Epidermal melanocyte (primary cell): ENCODE measurements around the gene KLHDC8B.

ENCODE experiments used
- DNase-seq: peaks from one replicate; pipeline ENCODE4 v3.0.0; 2011; ENCODE audit warnings: low spot score; ENCODE audit not compliant: insufficient read length

Gene KLHDC8B

DNA sequence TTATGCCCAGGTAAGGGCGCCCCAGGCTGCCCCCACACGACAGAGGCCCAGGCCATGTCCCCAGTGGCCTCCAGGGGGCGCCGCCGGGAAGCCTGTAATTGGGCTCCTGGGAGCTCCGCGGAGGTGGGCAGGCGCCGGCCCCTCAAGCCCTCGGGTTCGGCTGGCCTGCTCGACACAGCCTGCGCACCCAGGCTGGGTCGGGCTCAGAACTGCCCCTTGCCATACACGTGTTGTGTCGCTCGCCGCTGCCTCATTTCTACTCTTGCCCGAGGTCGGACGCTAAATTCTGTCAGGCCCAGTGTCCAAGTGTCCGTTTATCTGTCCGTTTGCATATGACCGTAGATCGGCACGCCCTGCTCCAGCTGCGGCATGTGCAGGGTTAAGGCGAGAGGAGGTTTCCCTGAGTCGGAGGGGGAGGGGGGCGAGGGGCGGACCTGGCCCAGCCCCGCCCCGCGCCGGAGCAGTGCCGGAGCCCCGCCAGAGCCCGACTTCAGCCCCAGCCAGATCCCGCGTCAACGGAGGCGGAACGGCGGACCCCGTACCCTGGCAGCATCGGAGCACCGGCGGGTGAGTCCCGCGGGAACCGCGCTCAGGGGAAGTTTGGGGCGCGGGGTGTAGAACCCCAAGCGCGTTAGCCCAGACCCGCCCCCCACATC, at the start of gene KLHDC8B:
Gene KLHDC8B (plus strand): TSS at position 480 of the 656 bp plus-strand sequence. CDS start 1,172 bp downstream, outside the sequence.
- DNase-seq = peak; percentile 94

GRCh38 chr3:49122022-49122421, 49.4 kb upstream of the KLHDC8B start:
- DNase-seq = no peak

DNA sequence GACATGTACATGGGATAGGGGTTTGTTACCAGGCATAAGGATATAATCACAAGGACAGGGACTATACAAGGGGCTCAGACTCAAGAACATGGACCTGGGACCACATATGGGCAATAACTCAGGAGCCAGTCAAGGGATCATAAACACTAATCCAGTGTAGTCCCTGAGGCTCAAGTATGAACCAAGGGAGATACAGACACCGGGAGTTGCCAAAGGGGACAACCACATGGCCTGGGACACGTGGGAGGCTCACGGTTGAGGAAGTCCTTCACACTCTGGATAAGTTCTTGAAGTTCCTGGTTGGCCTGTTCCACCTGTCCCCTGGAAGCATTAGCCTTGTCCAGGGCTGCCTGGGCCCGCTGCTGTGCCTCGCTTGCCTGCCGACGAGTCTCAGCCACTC, 48.9 kb upstream of the KLHDC8B start:
- no peak for DNase-seq

- DNase-seq = no peak
These were observed 48.4 kb upstream of the KLHDC8B start for GRCh38 chr3:49122886-49123545.

DNA sequence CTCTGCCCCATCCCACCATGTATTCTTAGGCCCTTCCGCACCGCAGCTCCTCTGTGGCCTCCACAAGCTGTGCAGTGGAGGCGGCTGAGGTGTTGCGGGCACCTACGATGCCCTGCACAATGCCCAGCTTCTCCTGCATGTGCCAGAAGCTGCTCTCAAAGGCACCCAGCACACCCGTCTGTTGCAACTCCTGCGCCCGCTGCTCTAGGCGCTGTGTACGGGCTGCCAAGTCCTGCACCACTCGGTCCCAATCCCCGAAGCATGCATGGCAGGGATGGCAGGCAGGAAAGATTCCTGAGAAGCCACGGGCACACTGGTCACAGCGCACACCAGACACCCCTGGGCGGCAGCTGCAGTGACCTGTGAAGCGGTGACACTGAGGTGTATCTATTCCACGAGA, 47.7 kb upstream of the KLHDC8B start:
- no peak for DNase-seq

- no peak for DNase-seq
These were observed 47.2 kb upstream of the KLHDC8B start for GRCh38 chr3:49124203-49124602.

GRCh38 chr3:49124991-49125670, 46.3 kb upstream of the KLHDC8B start:
- no peak for DNase-seq

- no peak for DNase-seq
These were observed 40.4 kb upstream of the KLHDC8B start for GRCh38 chr3:49131040-49131439.

DNA sequence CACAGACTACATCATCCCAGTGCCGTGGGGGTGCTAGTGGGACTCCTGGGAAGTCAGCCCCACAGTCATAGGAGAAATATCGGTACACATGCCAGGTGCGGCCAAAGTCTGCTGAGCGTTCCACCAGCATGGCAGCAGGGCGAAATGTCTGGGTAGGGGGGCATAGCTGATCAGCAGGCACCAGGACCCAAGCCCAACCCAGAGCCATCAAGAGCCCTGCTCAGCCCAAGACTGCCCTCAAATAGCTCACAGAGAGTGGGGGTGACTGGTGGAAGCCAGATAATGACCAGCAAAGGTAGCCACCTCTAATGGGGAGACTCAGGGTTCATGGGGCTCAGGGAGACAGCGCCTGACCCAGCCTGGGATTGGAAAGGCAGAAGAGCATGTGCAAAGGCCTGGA, 39.8 kb upstream of the KLHDC8B start:
- DNase-seq = no peak

DNA sequence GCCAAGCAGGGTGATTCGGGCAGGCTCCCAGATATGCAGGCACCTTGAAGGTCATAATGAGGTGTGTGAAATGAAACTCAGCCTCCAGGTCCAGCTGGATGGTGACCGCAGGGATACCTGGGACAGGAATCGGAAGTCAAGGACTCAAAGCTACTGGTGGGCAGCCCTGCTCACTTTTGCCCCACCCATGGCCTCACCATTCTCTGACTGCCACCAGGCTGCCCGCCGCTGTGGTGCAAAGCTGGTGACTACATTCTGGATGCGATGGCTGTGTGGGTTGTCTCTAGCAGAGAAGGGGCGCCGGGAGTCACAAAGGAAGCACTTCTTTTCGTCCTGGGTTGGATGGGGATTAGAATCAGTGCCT, 39.3 kb upstream of the KLHDC8B start:
- DNase-seq = no peak

DNA sequence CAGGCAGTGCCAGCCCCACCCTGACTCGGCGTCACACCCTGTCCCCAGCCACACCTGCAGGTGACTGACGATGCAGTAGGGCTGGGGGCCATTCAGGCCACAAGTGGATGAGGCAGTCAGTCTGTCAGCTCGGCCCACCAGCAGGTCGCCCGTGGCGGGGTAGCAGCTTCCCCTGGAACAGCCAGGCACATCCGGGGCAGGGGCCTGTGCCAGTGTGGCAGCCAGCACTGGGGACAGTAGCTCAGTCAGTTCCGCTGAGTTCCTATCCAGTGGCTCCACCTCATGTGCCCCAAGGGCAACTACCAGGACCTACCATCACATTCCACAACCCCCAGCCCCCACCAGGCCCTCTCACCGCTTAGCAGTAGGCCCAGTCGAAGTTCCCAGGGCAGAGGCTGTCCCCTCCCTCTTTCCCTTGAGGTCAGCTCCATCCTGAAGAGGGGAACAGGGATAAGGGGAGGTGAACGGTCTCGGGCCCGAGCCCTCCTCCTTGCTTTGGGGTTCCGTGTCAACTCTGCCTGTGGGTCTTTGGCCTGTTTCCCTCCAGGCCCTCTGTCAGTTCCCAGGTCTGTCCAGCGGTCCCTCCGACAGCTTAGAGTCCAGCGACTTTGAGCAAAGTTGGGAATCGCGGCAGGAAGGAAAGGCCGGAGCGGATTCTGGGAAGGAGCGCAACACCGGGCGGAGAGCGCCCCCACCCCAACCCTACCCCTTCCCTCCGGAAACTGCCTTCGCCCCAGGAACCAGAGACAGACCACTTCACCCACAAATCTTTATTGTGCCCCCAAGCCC, 38.8 kb upstream of the KLHDC8B start, which contains the start of gene LAMB2:
Gene LAMB2 (minus strand): TSS at position 614 of the 789 bp plus-strand sequence. CDS start 183 bp downstream, at position 431.
- DNase-seq = peak; percentile 84

GRCh38 chr3:49133226-49133951, 38.0 kb upstream of the KLHDC8B start:
- DNase-seq = peak; percentile 94

- DNase-seq = peak; percentile 7
These were observed 36.7 kb upstream of the KLHDC8B start for GRCh38 chr3:49134471-49135265.

DNA sequence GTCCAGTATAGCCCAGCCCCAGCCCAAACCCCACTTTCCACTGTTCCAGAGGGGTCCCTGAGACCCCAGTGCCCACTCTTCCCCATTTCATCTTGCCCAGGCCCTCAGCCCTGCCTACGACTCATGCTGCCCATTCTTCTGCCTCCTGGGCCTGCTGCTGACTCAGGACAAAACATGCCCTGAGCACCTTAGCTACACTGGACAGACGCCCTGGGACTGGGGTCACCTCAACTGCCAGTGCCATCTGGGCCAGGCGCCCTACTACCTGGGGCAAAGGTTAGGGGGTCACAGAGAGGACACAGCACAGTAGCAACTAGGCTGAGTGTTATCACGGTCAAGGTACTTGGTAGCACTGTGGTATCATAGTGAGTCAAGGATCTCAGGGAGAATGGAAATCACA, 35.9 kb upstream of the KLHDC8B start:
- DNase-seq = peak; percentile 8

DNA sequence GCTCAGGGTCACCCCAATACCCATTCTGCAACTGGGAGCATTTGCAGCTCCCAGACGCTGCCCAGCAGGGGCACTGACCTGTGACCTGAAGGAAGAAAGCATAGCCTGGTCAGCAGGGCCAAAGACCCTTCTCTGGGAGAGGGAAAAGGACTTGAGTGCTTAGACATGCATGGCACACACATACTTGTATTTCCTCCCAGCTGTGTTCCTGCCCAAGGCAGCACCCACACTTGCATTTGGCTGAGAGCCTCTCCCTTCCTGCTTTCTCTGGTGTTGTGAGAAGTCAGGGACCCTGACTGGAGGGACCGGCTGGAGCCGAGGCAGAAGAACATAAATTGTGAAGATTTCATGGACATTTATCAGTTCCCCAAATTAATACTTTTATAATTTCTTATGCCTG, 31.3 kb upstream of the KLHDC8B start:
- DNase-seq = no peak

GRCh38 chr3:49148159-49148558, 23.2 kb upstream of the KLHDC8B start:
- DNase-seq = no peak

- no peak for DNase-seq
These were observed 19.8 kb upstream of the KLHDC8B start for GRCh38 chr3:49151610-49152009.

GRCh38 chr3:49153349-49153912, 18.0 kb upstream of the KLHDC8B start:
- DNase-seq = no peak

GRCh38 chr3:49157289-49157688, 14.1 kb upstream of the KLHDC8B start:
- no peak for DNase-seq
